Common myeloid progenitor, CD34-positive (primary cell): ENCODE measurements around the gene CALCR.

Source experiments
- CTCF ChIA-PET: fragments of 350-600 bp; sonication (Branson Sonifier 250); formaldehyde crosslinking; loops from one replicate; lab custom pipeline; 2021; ENCODE audit warnings: antibody characterized with exemption; lab: Charles Lee
- POLR2A ChIA-PET: fragments of 350-600 bp; sonication (Branson Sonifier 250); formaldehyde crosslinking; loops from one replicate; lab custom pipeline; 2021; ENCODE audit warnings: antibody characterized with exemption; lab: Charles Lee
- DNase-seq, 3 donors: peaks; one replicate each; pipeline versions ENCODE4 v3.0.0 to v3.0.0-alpha.2; 2013
- H3K27ac ChIP-seq, 2 experiments: 1 replicate in 1 of 2; 2 replicates in 1 of 2; pipeline ENCODE4 v1.7.0; 2013; ENCODE audit warnings: inconsistent platforms in 2 of 2, low read length in 2 of 2, mild to moderate bottlenecking in 2 of 2, low read depth in 1 of 2, moderate library complexity in 1 of 2; ENCODE audit not compliant: severe bottlenecking in 2 of 2, insufficient read depth in 1 of 2, poor library complexity in 1 of 2
- H3K27me3 ChIP-seq, 5 experiments: replicated peaks in 2 of 5; 1 replicate in 3 of 5; 2 replicates in 2 of 5; pipeline versions ENCODE4 v1.6.1 to v1.7.0; 2013; ENCODE audit warnings: low read length in 4 of 5, mild to moderate bottlenecking in 2 of 5, moderate library complexity in 2 of 5, inconsistent platforms in 1 of 5; ENCODE audit not compliant: insufficient read depth in 5 of 5, control insufficient read depth in 4 of 5
- H3K36me3 ChIP-seq, 4 experiments: 1 replicate in 2 of 4; 2 replicates in 2 of 4; pipeline versions ENCODE4 v1.6.1 to v1.7.0; 2013; ENCODE audit warnings: low read length in 3 of 4, control low read depth in 1 of 4, mild to moderate bottlenecking in 1 of 4; ENCODE audit not compliant: control insufficient read depth in 4 of 4, insufficient read depth in 4 of 4
- H3K4me1 ChIP-seq, 4 experiments: 1 replicate in 3 of 4; 2 replicates in 1 of 4; pipeline versions ENCODE4 v1.6.1 to v1.7.1; 2013; ENCODE audit warnings: low read length in 3 of 4, mild to moderate bottlenecking in 3 of 4, control low read depth in 1 of 4, inconsistent platforms in 1 of 4, moderate library complexity in 1 of 4; ENCODE audit not compliant: control insufficient read depth in 4 of 4, insufficient read depth in 4 of 4; ENCODE audit errors: control extremely low read depth in 1 of 4
- H3K4me3 ChIP-seq, 7 experiments: 1 replicate in 4 of 7; 2 replicates in 3 of 7; pipeline versions ENCODE4 v1.5.1 to v1.7.0; 2013; ENCODE audit warnings: mild to moderate bottlenecking in 7 of 7, low read length in 6 of 7, moderate library complexity in 6 of 7, inconsistent platforms in 2 of 7, low read depth in 2 of 7, control low read depth in 1 of 7; ENCODE audit not compliant: insufficient read depth in 4 of 7, control insufficient read depth in 1 of 7; ENCODE audit errors: extremely low read depth in 1 of 7
- H3K9me3 ChIP-seq, 5 experiments: 1 replicate in 4 of 5; 2 replicates in 1 of 5; pipeline versions ENCODE4 v1.6.1 to v1.7.1; 2013; ENCODE audit warnings: low read length in 4 of 5, mild to moderate bottlenecking in 2 of 5, inconsistent platforms in 1 of 5, low read depth in 1 of 5, moderate library complexity in 1 of 5; ENCODE audit not compliant: control insufficient read depth in 4 of 5, insufficient read depth in 2 of 5; ENCODE audit errors: control extremely low read depth in 1 of 5
- WGBS: methylation state at CpG from one replicate; pipeline ENCODE4 v1.1.5; 2013; ENCODE audit not compliant: insufficient coverage; 5-methylcytosine and 5-hydroxymethylcytosine counted together

The CALCR gene

DNA sequence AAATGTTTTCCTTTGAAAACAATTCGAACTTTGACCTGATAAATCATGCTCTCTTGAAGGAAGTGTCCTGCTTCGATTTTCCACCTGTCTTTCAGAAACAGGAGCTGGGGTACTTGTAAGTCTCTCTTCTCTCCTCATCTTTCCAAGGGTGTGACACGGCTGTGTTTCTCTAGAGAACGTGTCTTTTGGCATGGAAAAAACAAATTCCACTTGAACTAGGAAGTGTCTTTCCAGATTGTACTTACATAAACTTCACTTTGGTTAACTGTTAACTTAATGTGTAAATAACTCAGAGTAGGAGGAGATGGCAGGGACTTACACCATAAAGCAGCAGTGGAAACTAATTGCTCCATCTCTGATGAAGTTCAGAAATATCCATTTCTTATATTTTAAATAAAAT lies 4.2 kb upstream of the CALCR start:
- Histone ChIP-seq H3K9me3 (no peaks in the 10 kb centered on the region), H3K4me1 (peaks cover 0 to 16% (median 9%) of the 10 kb centered on the region in 4 experiments), H3K4me3 (no peak overlapping the region), H3K36me3 (no peaks in the 10 kb centered on the region), H3K27ac (no peak overlapping the region), H3K27me3 (peaks cover 5 to 46% (median 27%) of the 10 kb centered on the region in 5 experiments)
- CTCF ChIA-PET = no interaction called here
- POLR2A ChIA-PET = interaction anchor here (1.2 kb wide), 1 partner anchor 23 kb away, joined by 3 read pairs; no protein-coding TSS in a partner anchor
- DNase-seq = no peak
- 92% methylated on average over 2 of the region's 4 CpGs for WGBS

DNA sequence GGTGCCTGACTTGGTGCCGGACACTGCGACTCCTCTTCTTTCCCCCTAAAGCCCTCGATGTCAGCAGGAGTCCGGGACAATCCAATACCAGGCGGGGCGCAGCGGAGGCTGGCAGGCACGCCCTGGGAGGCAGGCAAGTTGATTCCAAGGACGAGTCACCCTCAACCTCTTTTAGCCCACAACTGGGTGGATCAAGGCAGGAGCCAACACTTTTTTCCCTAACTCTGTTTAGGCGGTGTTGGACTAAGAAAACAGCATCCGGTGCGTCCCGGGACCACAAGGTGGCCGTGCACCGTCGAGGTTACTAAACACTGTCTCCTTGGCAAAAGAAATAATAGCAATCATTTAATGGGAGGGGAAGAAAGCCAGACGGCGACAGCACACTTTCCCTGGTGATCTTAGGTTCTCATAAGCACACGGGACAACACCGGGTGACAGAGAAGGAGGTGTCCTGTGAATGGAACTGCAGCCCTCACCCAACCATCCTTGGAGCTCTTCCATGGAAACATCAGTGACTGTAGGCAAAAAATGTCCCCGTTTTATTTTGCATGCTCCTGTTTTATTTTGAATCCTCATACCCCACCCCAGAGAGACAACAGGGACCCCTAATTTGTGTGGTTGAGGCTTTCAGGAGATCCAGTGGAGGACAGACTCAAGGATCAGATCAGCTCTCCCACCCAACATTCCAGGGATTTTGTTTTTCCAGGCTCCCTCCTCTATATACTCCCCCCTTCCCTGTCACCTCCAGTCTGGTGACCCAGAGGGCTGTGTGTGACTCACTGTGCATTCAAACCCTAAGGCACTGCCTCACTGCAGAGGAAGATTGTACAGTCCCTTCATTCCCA lies 1.3 kb upstream of the CALCR start:
- Histone ChIP-seq H3K9me3 (no peaks in the 10 kb centered on the region), H3K27ac (no peak overlapping the region), H3K27me3 (peaks cover 5 to 65% (median 38%) of the 10 kb centered on the region in 5 experiments), H3K36me3 (no peaks in the 10 kb centered on the region), H3K4me3 (peak overlapping the region in 3 of 7 experiments; percentile 20 to 62 (median 57)), H3K4me1 (peaks cover 0 to 16% (median 9%) of the 10 kb centered on the region in 4 experiments)
- ChIA-PET CTCF (no interaction called here), POLR2A (no interaction called here)
- DNase-seq = no peak
- 6% methylated on average over 17 of the region's 21 CpGs for WGBS

DNA sequence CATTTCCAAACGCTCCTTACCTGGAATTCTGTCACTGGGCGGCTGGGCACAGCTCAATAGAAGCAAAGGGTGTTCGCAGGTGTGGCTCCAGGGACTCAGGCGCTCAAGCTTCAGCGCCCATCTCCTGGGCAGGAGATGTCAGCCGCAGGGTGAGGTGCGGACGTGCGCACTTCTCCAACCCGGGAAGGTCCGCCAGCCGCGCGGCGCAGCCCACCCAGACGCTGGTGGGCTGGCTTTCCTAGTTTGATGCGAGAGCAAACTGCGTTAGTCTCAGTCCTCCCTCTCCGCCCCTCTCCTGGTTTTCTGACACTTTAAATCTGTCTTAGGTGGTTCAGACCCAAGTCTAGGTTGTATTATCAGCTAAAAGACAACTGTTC lies 267 bp downstream of the CALCR start:
- Histone ChIP-seq H3K4me1 (peaks cover 0 to 16% (median 9%) of the 10 kb centered on the region in 4 experiments), H3K4me3 (peak overlapping the region in 2 of 7 experiments; percentile 61 to 62), H3K27me3 (peaks cover 5 to 65% (median 43%) of the 10 kb centered on the region in 5 experiments), H3K36me3 (no peaks in the 10 kb centered on the region), H3K27ac (no peak overlapping the region), H3K9me3 (no peaks in the 10 kb centered on the region)
- CTCF ChIA-PET = no interaction called here
- WGBS = 7% methylated on average over 19 of the region's 19 CpGs
- POLR2A ChIA-PET = no interaction called here
- peak in 1 of 3 donors; percentile 7 for DNase-seq

DNA sequence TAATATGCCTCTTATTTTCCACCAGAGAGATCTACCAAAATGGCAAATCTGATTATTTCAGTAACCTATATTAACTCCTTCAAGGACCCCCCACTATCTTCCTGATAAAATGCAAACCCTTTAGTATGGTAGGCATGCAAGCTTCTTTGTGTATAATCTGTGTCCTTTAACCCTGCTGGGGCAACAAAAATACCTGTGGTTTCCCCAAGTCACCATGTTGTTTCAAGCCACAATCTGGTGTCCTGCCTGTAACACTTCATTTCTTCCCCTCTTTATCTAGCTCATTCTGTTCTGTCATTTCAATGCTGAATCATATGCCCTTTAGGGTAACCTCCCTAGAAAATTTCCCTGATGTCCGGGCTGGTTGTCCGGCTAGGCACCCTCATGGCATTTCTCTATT lies 5.3 kb downstream of the CALCR start:
- DNase-seq = no peak
- H3K27me3 ChIP-seq = peaks cover 0 to 23% (median 20%) of the 10 kb centered on the region in 5 experiments
- POLR2A ChIA-PET = no interaction called here
- no peaks in the 10 kb centered on the region for H3K36me3 ChIP-seq
- peaks cover 0 to under 1% (median under 1%) of the 10 kb centered on the region in 4 experiments for H3K4me1 ChIP-seq
- CTCF ChIA-PET = no interaction called here
- no peak overlapping the region for H3K4me3 ChIP-seq
- H3K9me3 ChIP-seq = no peaks in the 10 kb centered on the region
- H3K27ac ChIP-seq = no peak overlapping the region
- WGBS = 100% methylated on average over 2 of the region's 2 CpGs

DNA sequence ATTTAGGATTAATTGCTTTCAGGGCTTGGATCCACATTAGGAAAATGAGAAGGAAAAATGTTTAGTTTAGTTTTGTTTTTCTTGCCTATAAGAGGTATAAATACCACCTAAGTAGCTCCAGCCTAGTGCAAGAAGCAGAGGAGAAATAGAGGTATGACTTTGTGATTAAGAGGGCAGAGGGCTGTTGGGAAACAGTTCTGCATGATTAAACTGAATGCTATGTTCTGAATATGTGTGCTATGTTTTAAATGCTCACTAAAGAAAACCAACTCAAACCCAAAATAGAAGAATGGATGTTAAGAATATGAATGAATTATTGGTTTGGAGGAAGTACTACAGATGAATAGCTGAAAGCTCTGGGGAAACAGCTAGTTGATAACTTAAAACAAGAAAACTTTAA lies 7.6 kb downstream of the CALCR start:
- no peak overlapping the region for H3K27ac ChIP-seq
- H3K9me3 ChIP-seq = no peaks in the 10 kb centered on the region
- DNase-seq = no peak
- H3K4me3 ChIP-seq = no peak overlapping the region
- POLR2A ChIA-PET = no interaction called here
- H3K27me3 ChIP-seq = peaks cover 0 to 5% (median 3%) of the 10 kb centered on the region in 5 experiments
- CTCF ChIA-PET = interaction anchor here (1.0 to 1.2 kb wide), 3 partner anchors 14 to 45 kb away, joined by 3 to 4 read pairs (median 3); no protein-coding TSS in a partner anchor
- H3K36me3 ChIP-seq = no peaks in the 10 kb centered on the region
- peaks cover 0 to 2% (median 0%) of the 10 kb centered on the region in 4 experiments for H3K4me1 ChIP-seq

DNA sequence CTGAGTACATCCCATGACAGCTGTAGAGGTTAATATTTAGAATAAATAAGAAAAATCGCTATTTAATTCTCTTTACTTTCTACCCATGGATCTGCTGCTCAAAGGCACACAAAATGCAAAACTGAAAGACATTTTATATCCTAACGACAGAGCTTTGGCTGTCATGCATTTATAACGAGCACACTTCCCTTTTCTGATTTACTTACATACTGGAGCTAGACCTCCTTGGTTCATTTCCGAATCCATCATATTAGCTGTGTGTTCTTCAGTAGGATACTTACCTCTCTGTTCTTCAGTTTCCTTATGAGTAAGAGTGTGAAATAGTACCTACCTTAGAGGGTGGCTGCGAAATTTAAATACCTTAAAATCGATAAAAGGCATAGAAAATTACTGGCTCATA lies 10.9 kb downstream of the CALCR start:
- no peak overlapping the region for H3K27ac ChIP-seq
- no peaks in the 10 kb centered on the region for H3K36me3 ChIP-seq
- POLR2A ChIA-PET = no interaction called here
- H3K4me3 ChIP-seq = no peak overlapping the region
- H3K9me3 ChIP-seq = no peaks in the 10 kb centered on the region
- DNase-seq = peak in 2 of 3 donors; percentile 41 to 45
- H3K4me1 ChIP-seq = peaks cover 0 to 17% (median 11%) of the 10 kb centered on the region in 4 experiments
- CTCF ChIA-PET = interaction anchor here (3.3 kb wide), 1 partner anchor 12 kb away, joined by 10 read pairs; no protein-coding TSS in a partner anchor
- no peaks in the 10 kb centered on the region for H3K27me3 ChIP-seq
- 7% methylated on average over 3 of the region's 6 CpGs for WGBS

DNA sequence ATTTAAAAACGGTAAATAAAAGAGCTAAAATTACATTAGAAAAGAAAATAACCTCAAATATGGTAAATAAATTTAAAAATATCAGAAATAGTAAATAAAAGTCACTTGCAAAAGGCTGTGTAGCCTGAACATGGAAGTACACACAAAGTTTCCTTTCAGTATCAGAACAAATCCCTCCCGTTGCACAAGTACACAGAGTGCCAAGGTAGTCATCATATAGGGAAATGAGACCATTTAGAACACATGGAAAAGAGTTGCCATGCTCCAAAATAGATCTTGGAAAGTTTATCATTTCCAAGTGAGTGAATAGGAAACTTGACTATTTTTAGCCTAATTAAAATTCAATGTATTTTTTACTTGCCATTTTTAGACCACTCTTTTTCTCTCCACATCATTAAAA lies 11.6 kb downstream of the CALCR start:
- H3K36me3 ChIP-seq = no peaks in the 10 kb centered on the region
- H3K4me1 ChIP-seq = peaks cover 0 to 17% (median 11%) of the 10 kb centered on the region in 4 experiments
- WGBS = 100% methylated on average over 1 of the region's 2 CpGs
- H3K9me3 ChIP-seq = no peaks in the 10 kb centered on the region
- no peak overlapping the region for H3K27ac ChIP-seq
- no peaks in the 10 kb centered on the region for H3K27me3 ChIP-seq
- POLR2A ChIA-PET = no interaction called here
- CTCF ChIA-PET = interaction anchor here (0.8 to 3.3 kb wide), 2 partner anchors 12 to 152 kb away, joined by 3 to 10 read pairs; no protein-coding TSS in a partner anchor
- no peak overlapping the region for H3K4me3 ChIP-seq
- DNase-seq = no peak
